HEK293 (cell line): ENCODE results near the gene MCUR1.

Experiments used
- CTCF ChIA-PET: fragments of 350-600 bp; formaldehyde crosslinking; extraction: SDS; loops from one replicate; lab custom pipeline; 2021; ENCODE audit warnings: antibody characterized with exemption; lab: Yijun Ruan, JAX
- POLR2A ChIA-PET: fragments of 300-600 bp; formaldehyde crosslinking; extraction: SDS; loops from one replicate; lab custom pipeline; 2020; ENCODE audit warnings: antibody characterized with exemption, inconsistent platforms; lab: Yijun Ruan, JAX
- H3K27ac ChIP-seq: fragments of 200-500 bp; sonication (Bioruptor generic); 2 replicates; pipeline ENCODE4 v1.5.1; 2014; ENCODE audit warnings: low read depth, low read length, control low read depth, inconsistent platforms; ENCODE audit errors: extremely low read depth
- H3K36me3 ChIP-seq, 2 experiments: fragments of 200-500 bp in 1 of 2; sonication (Bioruptor generic) in 1 of 2; 1 replicate in 1 of 2; 2 replicates in 1 of 2; pipeline ENCODE4 v1.5.1; 2014 to 2017; ENCODE audit warnings: inconsistent platforms in 2 of 2, low read length in 2 of 2; ENCODE audit not compliant: control insufficient read depth in 2 of 2, insufficient read depth in 1 of 2
- H3K4me1 ChIP-seq: fragments of 200-500 bp; sonication (Bioruptor generic); 2 replicates; pipeline ENCODE4 v1.5.1; 2014; ENCODE audit warnings: mild to moderate bottlenecking, low read length, inconsistent platforms; ENCODE audit not compliant: control insufficient read depth, insufficient read depth
- H3K4me3 ChIP-seq: 2 replicates; pipeline ENCODE4 v1.5.1; 2011; ENCODE audit warnings: low read depth, mild to moderate bottlenecking, control low read depth, low read length, moderate library complexity
- H3K9me3 ChIP-seq: fragments of 200-500 bp; sonication (Bioruptor generic); 2 replicates; pipeline ENCODE4 v1.5.1; 2014; ENCODE audit warnings: low read depth, low read length, inconsistent platforms; ENCODE audit not compliant: control insufficient read depth, insufficient read depth
- FEZF1 ChIP-seq: fragments of 450-650 bp; formaldehyde crosslinking; IDR thresholded peaks from 2 replicates; pipeline ENCODE4 v1.5.1; 2016; ENCODE audit warnings: missing biosample characterization, missing genetic modification characterization
- GLI4 ChIP-seq: fragments of 450-650 bp; formaldehyde crosslinking; IDR thresholded peaks from 2 replicates; pipeline ENCODE4 v1.5.1; 2016; ENCODE audit warnings: missing biosample characterization, missing genetic modification characterization
- MEIS1 ChIP-seq: sonication (generic); formaldehyde crosslinking; IDR thresholded peaks from 2 replicates; pipeline ENCODE4 v1.8.1; 2022; ENCODE audit warnings: missing genetic modification reagents, mild to moderate bottlenecking, borderline replicate concordance
- MYNN ChIP-seq: fragments of 450-650 bp; formaldehyde crosslinking; IDR thresholded peaks from 2 replicates; pipeline ENCODE4 v1.5.1; 2016; ENCODE audit warnings: missing biosample characterization, missing genetic modification characterization, borderline replicate concordance
- SP3 ChIP-seq: fragments of 450-650 bp; formaldehyde crosslinking; IDR thresholded peaks from 2 replicates; pipeline ENCODE4 v1.5.1; 2016; ENCODE audit warnings: missing biosample characterization, missing genetic modification characterization
- TRIM28 ChIP-seq: IDR thresholded peaks from 2 replicates; pipeline ENCODE4 v1.6.1; 2011; ENCODE audit warnings: low read length, control low read depth, borderline replicate concordance
- ZBTB48 ChIP-seq: fragments of 450-650 bp; formaldehyde crosslinking; IDR thresholded peaks from 2 replicates; pipeline ENCODE4 v1.5.1; 2016; ENCODE audit warnings: missing biosample characterization, missing genetic modification characterization
- ZFP37 ChIP-seq: fragments of 450-650 bp; formaldehyde crosslinking; IDR thresholded peaks from 2 replicates; pipeline ENCODE4 v1.5.1; 2016; ENCODE audit warnings: missing biosample characterization, missing genetic modification characterization
- ZNF10 ChIP-seq: fragments of 450-650 bp; formaldehyde crosslinking; IDR thresholded peaks from 2 replicates; pipeline ENCODE4 v1.5.1; 2017; ENCODE audit warnings: missing biosample characterization, missing genetic modification characterization
- ZNF223 ChIP-seq: fragments of 450-650 bp; formaldehyde crosslinking; IDR thresholded peaks from 2 replicates; pipeline ENCODE4 v1.5.1; 2016; ENCODE audit warnings: missing biosample characterization, missing genetic modification characterization
- ZNF324 ChIP-seq: fragments of 450-650 bp; formaldehyde crosslinking; IDR thresholded peaks from 2 replicates; pipeline ENCODE4 v1.5.1; 2016; ENCODE audit warnings: missing biosample characterization, missing genetic modification characterization
- ZNF426 ChIP-seq: fragments of 450-650 bp; formaldehyde crosslinking; IDR thresholded peaks from 2 replicates; pipeline ENCODE4 v1.5.1; 2017; ENCODE audit warnings: missing biosample characterization, missing genetic modification characterization, mild to moderate bottlenecking, inconsistent platforms, moderate library complexity
- ZNF48 ChIP-seq: fragments of 450-650 bp; formaldehyde crosslinking; IDR thresholded peaks from 2 replicates; pipeline ENCODE4 v1.5.1; 2016; ENCODE audit warnings: missing biosample characterization, missing genetic modification characterization
- ZNF548 ChIP-seq: fragments of 450-650 bp; formaldehyde crosslinking; IDR thresholded peaks from 2 replicates; pipeline ENCODE4 v1.5.1; 2016; ENCODE audit warnings: missing biosample characterization, missing genetic modification characterization
- ZNF558 ChIP-seq: fragments of 450-650 bp; formaldehyde crosslinking; IDR thresholded peaks from 2 replicates; pipeline ENCODE4 v1.5.1; 2016; ENCODE audit warnings: missing biosample characterization, missing genetic modification characterization
- ZNF571 ChIP-seq: fragments of 450-650 bp; formaldehyde crosslinking; IDR thresholded peaks from 2 replicates; pipeline ENCODE4 v1.5.0; 2017; ENCODE audit warnings: missing biosample characterization, missing genetic modification characterization
- ZNF658 ChIP-seq: fragments of 450-650 bp; formaldehyde crosslinking; IDR thresholded peaks from 2 replicates; pipeline ENCODE4; 2016; ENCODE audit warnings: missing biosample characterization, missing genetic modification characterization
- ZNF677 ChIP-seq: fragments of 450-650 bp; IDR thresholded peaks from 2 replicates; pipeline ENCODE4 v1.5.0; 2018; ENCODE audit warnings: missing biosample characterization, mild to moderate bottlenecking, missing genetic modification characterization, moderate library complexity
- ZNF707 ChIP-seq: fragments of 450-650 bp; formaldehyde crosslinking; IDR thresholded peaks from 2 replicates; pipeline ENCODE4 v1.5.1; 2016; ENCODE audit warnings: missing biosample characterization, missing genetic modification characterization
- ZNF837 ChIP-seq: fragments of 450-650 bp; formaldehyde crosslinking; IDR thresholded peaks from 2 replicates; pipeline ENCODE4 v1.5.1; 2016; ENCODE audit warnings: missing biosample characterization, missing genetic modification characterization
- ZNF843 ChIP-seq: fragments of 450-650 bp; formaldehyde crosslinking; IDR thresholded peaks from 2 replicates; pipeline ENCODE4 v1.5.1; 2016; ENCODE audit warnings: missing biosample characterization, missing genetic modification characterization
- ZSCAN23 ChIP-seq: fragments of 450-650 bp; formaldehyde crosslinking; IDR thresholded peaks from 2 replicates; pipeline ENCODE4 v1.5.1; 2016; ENCODE audit warnings: missing biosample characterization, missing genetic modification characterization
- ZSCAN30 ChIP-seq: fragments of 450-650 bp; IDR thresholded peaks from 2 replicates; pipeline ENCODE4 v1.5.1; 2018; ENCODE audit warnings: missing biosample characterization, mild to moderate bottlenecking, missing genetic modification characterization, moderate library complexity
- TF ChIP-seq, protein P1 (sequence below): fragments of 450-650 bp; formaldehyde crosslinking; IDR thresholded peaks from 2 replicates; pipeline ENCODE4 v1.5.1; 2016; ENCODE audit warnings: missing biosample characterization, missing genetic modification characterization
- TF ChIP-seq, protein P2 (sequence below): fragments of 450-650 bp; formaldehyde crosslinking; IDR thresholded peaks from 2 replicates; pipeline ENCODE4 v1.5.1; 2017; ENCODE audit warnings: missing biosample characterization, mild to moderate bottlenecking, missing genetic modification characterization, moderate library complexity
- TF ChIP-seq, protein P3 (sequence below): fragments of 450-650 bp; IDR thresholded peaks from 2 replicates; pipeline ENCODE4 v1.5.1; 2018; ENCODE audit warnings: missing biosample characterization, mild to moderate bottlenecking, missing genetic modification characterization
- TF ChIP-seq, protein P4 (sequence below): fragments of 450-650 bp; formaldehyde crosslinking; IDR thresholded peaks from 2 replicates; pipeline ENCODE4 v1.5.1; 2016; ENCODE audit warnings: missing biosample characterization, missing genetic modification characterization

Gene MCUR1

DNA sequence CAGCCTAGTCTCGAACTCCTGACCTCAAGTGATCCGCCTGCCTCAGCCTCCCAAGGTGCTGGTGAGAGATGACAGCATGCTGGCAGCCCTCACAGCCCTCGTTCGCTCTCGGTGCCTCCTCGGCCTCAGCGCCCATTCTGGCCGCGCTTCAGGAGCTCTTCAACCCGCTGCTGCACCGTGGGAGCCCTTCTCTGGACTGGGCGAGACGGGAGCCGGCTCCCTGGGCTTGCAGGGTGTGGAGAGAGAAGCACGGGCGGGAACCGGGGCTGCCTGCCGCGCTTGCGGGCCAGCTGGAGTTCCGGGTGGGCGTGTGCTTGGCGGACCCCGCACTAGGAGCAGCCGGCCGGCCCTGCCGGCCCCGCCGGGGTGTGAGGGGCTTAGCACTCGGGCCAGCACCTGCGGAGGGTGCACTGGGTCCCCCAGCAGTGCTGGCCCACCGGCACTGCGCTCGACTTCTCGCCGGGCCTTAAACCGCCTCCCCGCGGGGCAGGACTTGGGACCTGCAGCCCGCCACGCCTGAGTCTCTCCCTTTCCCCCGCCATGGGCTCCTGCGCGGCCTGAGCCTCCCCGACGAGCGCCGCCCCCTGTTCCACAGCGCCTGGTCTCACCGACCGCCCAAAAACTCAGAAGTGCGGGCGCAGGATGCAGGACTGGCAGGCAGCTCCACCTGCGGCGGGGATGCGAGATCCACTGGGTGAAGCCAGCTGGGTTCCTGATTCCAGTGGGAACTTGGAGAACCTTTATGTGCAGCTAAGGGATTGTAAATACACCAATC lies 71.2 kb downstream of the MCUR1 start:
- Histone ChIP-seq H3K27ac (no peak overlapping the region), H3K9me3 (no peaks in the 10 kb centered on the region), H3K36me3 (no peaks in the 10 kb centered on the region), H3K4me1 (no peaks in the 10 kb centered on the region), H3K4me3 (no peak overlapping the region)
- ChIA-PET POLR2A (interaction anchor here (0.6 to 1.0 kb wide), 2 partner anchors 8 to 9 kb away, joined by 3 to 8 read pairs; no protein-coding TSS in a partner anchor), CTCF (no interaction called here)
- TF ChIP-seq MYNN (no peak), ZNF658 (tag by site-specific recombination) (no peak), ZFP37 (tag by site-specific recombination) (no peak), ZNF837 (tag by site-specific recombination) (no peak), ZNF707 (tag by site-specific recombination) (no peak), ZBTB48 (tag by site-specific recombination) (no peak), GLI4 (tag by site-specific recombination) (no peak), ZNF571 (tag by site-specific recombination) (no peak), ZNF48 (tag by site-specific recombination) (no peak), MEIS1 (CRISPR knock-in tag) (no peak), ZNF677 (tag by site-specific recombination) (no peak), ZSCAN23 (tag by site-specific recombination) (no peak), ZSCAN30 (tag by site-specific recombination) (no peak), ZNF223 (tag by site-specific recombination) (no peak), ZNF843 (tag by site-specific recombination) (no peak), ZNF324 (tag by site-specific recombination) (no peak), ZNF558 (tag by site-specific recombination) (no peak), TRIM28 (no peak)
- TF ChIP-seq, protein P1, sequence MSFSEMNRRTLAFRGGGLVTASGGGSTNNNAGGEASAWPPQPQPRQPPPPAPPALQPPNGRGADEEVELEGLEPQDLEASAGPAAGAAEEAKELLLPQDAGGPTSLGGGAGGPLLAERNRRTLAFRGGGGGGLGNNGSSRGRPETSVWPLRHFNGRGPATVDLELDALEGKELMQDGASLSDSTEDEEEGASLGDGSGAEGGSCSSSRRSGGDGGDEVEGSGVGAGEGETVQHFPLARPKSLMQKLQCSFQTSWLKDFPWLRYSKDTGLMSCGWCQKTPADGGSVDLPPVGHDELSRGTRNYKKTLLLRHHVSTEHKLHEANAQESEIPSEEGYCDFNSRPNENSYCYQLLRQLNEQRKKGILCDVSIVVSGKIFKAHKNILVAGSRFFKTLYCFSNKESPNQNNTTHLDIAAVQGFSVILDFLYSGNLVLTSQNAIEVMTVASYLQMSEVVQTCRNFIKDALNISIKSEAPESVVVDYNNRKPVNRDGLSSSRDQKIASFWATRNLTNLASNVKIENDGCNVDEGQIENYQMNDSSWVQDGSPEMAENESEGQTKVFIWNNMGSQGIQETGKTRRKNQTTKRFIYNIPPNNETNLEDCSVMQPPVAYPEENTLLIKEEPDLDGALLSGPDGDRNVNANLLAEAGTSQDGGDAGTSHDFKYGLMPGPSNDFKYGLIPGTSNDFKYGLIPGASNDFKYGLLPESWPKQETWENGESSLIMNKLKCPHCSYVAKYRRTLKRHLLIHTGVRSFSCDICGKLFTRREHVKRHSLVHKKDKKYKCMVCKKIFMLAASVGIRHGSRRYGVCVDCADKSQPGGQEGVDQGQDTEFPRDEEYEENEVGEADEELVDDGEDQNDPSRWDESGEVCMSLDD, result no peak
- TF ChIP-seq, protein P2, sequence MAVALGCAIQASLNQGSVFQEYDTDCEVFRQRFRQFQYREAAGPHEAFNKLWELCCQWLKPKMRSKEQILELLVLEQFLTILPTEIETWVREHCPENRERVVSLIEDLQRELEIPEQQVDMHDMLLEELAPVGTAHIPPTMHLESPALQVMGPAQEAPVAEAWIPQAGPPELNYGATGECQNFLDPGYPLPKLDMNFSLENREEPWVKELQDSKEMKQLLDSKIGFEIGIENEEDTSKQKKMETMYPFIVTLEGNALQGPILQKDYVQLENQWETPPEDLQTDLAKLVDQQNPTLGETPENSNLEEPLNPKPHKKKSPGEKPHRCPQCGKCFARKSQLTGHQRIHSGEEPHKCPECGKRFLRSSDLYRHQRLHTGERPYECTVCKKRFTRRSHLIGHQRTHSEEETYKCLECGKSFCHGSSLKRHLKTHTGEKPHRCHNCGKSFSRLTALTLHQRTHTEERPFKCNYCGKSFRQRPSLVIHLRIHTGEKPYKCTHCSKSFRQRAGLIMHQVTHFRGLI, result no peak

DNA sequence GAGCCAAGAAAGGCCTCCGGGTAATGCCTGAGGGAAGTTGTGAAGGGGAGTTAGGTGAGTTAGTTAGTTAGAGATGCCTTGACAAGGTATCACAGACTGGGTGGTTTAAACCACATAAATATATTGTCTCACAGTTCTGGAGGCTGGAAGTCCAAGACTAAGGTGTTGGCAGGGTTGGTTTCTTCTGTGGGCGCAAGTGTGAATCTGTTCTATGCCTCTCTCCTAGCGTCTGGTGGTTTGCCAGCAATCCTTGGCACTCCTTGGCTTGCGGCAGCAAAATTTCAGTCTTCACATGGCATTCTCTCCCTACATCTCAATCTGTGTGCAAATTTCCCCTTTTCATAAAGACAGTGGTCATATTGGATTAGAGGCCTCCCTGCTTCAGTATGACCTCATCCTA lies 73.0 kb downstream of the MCUR1 start:
- ChIA-PET CTCF (interaction anchor here (0.5 kb wide), 1 partner anchor 52 kb away, joined by 5 read pairs; no protein-coding TSS in a partner anchor), POLR2A (no interaction called here)
- H3K4me1 ChIP-seq, result no peaks in the 10 kb centered on the region
- H3K27ac ChIP-seq, result no peak overlapping the region
- no peaks in the 10 kb centered on the region for H3K36me3 ChIP-seq
- H3K4me3 ChIP-seq, result no peak overlapping the region
- TF ChIP-seq, protein P3, sequence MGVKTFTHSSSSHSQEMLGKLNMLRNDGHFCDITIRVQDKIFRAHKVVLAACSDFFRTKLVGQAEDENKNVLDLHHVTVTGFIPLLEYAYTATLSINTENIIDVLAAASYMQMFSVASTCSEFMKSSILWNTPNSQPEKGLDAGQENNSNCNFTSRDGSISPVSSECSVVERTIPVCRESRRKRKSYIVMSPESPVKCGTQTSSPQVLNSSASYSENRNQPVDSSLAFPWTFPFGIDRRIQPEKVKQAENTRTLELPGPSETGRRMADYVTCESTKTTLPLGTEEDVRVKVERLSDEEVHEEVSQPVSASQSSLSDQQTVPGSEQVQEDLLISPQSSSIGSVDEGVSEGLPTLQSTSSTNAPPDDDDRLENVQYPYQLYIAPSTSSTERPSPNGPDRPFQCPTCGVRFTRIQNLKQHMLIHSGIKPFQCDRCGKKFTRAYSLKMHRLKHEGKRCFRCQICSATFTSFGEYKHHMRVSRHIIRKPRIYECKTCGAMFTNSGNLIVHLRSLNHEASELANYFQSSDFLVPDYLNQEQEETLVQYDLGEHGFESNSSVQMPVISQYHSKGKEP (tag by site-specific recombination), result no peak
- TF ChIP-seq ZNF426 (no peak), FEZF1 (tag by site-specific recombination) (no peak), ZNF548 (peak; percentile 90), ZNF10 (tag by site-specific recombination) (no peak), SP3 (no peak)
- TF ChIP-seq, protein P4, sequence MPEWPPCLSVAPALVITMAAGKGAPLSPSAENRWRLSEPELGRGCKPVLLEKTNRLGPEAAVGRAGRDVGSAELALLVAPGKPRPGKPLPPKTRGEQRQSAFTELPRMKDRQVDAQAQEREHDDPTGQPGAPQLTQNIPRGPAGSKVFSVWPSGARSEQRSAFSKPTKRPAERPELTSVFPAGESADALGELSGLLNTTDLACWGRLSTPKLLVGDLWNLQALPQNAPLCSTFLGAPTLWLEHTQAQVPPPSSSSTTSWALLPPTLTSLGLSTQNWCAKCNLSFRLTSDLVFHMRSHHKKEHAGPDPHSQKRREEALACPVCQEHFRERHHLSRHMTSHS (tag by site-specific recombination), result no peak
- H3K9me3 ChIP-seq, result no peaks in the 10 kb centered on the region
